Gastroesophageal sphincter (tissue), 3 donors: ENCODE results near the gene CRYBG1.

Experiments used
- CTCF ChIP-seq, 4 experiments: fragments of 200-600 bp in 2 of 4; fragments of 450-650 bp in 2 of 4; sonication (generic) in 1 of 4; IDR thresholded peaks; one replicate each; pipeline ENCODE4 v1.5.1; 2017 to 2019; ENCODE audit warnings: antibody characterized with exemption in 4 of 4, mild to moderate bottlenecking in 2 of 4, moderate library complexity in 2 of 4
- EP300 ChIP-seq: sonication (generic); formaldehyde crosslinking; IDR thresholded peaks from one replicate; pipeline ENCODE4 v1.6.1; 2017; ENCODE audit warnings: antibody characterized with exemption, mild to moderate bottlenecking
- POLR2A ChIP-seq, 2 donors: fragments of 450-650 bp; IDR thresholded peaks; one replicate each; pipeline ENCODE4 v1.6.1; 2017; ENCODE audit warnings: antibody characterized with exemption in 2 of 2, mild to moderate bottlenecking in 2 of 2, moderate library complexity in 1 of 2
- POLR2AphosphoS5 ChIP-seq: sonication (generic); formaldehyde crosslinking; IDR thresholded peaks from one replicate; pipeline ENCODE4 v1.6.1; 2017; ENCODE audit warnings: antibody characterized with exemption

GRCh38 chr6:106413016-106413415 is 52.5 kb downstream of the CRYBG1 start:
- TF ChIP-seq CTCF (IDR thresholded peaks at IDR 0.05) (no peak), POLR2A (IDR thresholded peaks at IDR 0.05) (no peak), POLR2AphosphoS5 (no peak), EP300 (no peak)
